ENCODE results near the gene ACTG1. TPM values are rescaled to one million over a fixed set of nuclear protein-coding genes. Genes with fewer than 3 reads are reported as not detected.

The ACTG1 gene
- total RNA-seq, 1 donor from 2014 or later = 4,184 TPM

DNA sequence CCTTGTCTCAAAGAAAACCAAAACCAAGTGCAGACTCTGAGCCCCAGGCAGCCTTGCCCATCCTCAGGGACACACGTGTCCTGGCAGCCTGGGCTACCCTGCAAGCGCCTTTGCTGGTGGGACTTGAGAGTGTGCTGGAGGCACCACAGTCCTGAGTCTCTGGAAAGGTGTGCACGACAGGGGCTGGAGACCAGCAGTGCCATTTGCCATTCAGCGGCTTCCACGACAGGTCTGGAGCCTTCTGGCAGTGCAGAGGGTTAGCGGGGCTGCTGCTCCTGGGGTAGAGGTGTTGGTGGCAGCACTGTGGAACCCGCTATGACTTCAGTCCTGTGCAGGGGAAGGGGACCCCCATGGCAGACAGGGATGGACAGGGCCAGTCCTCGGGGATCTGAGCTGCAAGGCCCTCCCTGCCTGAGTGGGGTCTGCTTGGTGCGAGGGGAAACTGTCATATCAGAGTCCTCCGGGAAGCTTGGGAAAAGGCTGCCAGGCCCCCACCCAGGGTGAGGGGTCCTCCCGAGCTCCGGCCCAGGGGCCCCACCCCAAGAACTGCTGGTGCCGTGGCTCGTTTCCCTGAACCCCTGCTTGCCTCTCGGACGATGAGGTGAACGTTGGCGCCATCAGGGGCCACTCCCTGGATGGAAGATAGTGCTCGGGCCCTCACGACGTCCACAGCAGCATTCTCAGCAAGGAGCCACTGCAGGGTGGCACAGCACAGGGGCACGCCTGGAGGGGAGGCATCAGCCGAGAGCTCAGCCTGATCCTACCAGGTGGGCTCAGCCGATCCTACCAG is 32.8 kb upstream of the ACTG1 start:
- no peak for DNase-seq (ENCODE audit: low spot score)
- Mint-ChIP-seq H3K36me3 (ENCODE audit: low read depth, unreplicated experiment) (peaks cover 9% of the 10 kb centered on the region), H3K4me1 (ENCODE audit: unreplicated experiment) (peaks cover 4% of the 10 kb centered on the region), H3K9me3 (ENCODE audit: unreplicated experiment) (no peaks in the 10 kb centered on the region), H3K4me3 (ENCODE audit: unreplicated experiment) (no peak overlapping the region), H3K27me3 (ENCODE audit: unreplicated experiment) (peaks cover 8% of the 10 kb centered on the region), H3K27ac (ENCODE audit: unreplicated experiment) (no peak overlapping the region)
- TF ChIP-seq, protein P1, sequence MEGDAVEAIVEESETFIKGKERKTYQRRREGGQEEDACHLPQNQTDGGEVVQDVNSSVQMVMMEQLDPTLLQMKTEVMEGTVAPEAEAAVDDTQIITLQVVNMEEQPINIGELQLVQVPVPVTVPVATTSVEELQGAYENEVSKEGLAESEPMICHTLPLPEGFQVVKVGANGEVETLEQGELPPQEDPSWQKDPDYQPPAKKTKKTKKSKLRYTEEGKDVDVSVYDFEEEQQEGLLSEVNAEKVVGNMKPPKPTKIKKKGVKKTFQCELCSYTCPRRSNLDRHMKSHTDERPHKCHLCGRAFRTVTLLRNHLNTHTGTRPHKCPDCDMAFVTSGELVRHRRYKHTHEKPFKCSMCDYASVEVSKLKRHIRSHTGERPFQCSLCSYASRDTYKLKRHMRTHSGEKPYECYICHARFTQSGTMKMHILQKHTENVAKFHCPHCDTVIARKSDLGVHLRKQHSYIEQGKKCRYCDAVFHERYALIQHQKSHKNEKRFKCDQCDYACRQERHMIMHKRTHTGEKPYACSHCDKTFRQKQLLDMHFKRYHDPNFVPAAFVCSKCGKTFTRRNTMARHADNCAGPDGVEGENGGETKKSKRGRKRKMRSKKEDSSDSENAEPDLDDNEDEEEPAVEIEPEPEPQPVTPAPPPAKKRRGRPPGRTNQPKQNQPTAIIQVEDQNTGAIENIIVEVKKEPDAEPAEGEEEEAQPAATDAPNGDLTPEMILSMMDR (IDR thresholded peaks at IDR 0.05; ENCODE audit: unreplicated experiment) = no peak

DNA sequence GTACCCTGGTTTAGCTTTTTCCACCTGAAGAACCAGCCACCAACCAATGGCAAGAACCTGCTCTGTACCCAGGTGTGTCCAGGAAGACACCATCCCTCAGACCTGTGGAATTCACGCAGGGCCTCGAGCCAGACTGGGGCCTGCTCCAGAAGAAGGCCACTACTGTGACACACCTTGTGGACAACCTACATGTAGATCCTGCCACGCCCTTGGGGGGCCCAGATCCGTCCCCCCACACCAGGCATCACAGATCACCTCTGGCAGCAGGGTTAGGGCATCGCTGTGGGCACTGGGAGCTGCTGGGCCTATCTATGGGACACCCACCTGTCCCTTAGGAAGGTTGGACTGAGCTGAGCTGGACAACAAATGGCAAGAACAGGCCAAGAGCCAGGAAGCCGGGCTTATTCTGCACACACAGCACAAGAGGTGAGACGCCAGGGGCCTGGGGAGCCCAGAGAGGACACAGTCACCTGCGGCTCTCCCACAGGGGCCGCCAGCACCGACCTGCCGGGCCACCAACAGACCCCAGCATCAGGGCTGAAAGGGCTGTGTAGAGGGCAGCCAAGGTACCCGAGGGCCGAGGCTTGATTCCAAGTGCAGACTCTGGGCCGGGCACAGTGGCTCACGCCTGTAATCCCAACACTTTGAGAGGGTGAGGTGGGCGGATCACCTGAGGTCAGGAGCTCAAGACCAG is 31.8 kb upstream of the ACTG1 start:
- TF ChIP-seq, protein P1 (IDR thresholded peaks at IDR 0.05; ENCODE audit: unreplicated experiment) = no peak
- no peak for DNase-seq (ENCODE audit: low spot score)
- peaks cover 5% of the 10 kb centered on the region for H3K36me3 Mint-ChIP-seq (ENCODE audit: low read depth, unreplicated experiment)
- H3K4me1 Mint-ChIP-seq (ENCODE audit: unreplicated experiment) = no peaks in the 10 kb centered on the region
- H3K27me3 Mint-ChIP-seq (ENCODE audit: unreplicated experiment) = peaks cover 4% of the 10 kb centered on the region
- H3K27ac Mint-ChIP-seq (ENCODE audit: unreplicated experiment) = no peak overlapping the region
- H3K9me3 Mint-ChIP-seq (ENCODE audit: unreplicated experiment) = no peaks in the 10 kb centered on the region
- no peak overlapping the region for H3K4me3 Mint-ChIP-seq (ENCODE audit: unreplicated experiment)

DNA sequence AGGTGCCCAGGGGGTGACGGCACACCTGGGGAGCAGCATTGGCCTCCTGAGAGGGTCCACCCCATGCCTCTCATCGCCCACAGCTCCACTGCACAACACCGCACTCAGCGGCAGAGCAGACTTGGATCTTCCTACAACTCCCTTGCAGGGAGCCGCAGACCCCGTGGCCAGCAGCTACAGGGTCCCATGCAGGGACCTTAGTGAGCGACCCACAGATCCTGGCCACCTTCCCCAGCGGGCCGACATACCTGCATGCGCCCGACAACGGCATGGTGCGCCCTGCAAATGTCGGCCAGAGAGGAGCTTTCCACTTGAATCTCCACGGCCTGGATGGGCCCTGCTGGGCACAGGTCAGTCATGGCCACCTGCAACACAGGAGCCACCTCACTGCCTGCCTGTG is 31.2 kb upstream of the ACTG1 start:
- no peak for DNase-seq (ENCODE audit: low spot score)
- H3K4me1 Mint-ChIP-seq (ENCODE audit: unreplicated experiment) = no peaks in the 10 kb centered on the region
- no peak overlapping the region for H3K27ac Mint-ChIP-seq (ENCODE audit: unreplicated experiment)
- no peaks in the 10 kb centered on the region for H3K9me3 Mint-ChIP-seq (ENCODE audit: unreplicated experiment)
- TF ChIP-seq, protein P1 (IDR thresholded peaks at IDR 0.05; ENCODE audit: unreplicated experiment) = no peak
- H3K4me3 Mint-ChIP-seq (ENCODE audit: unreplicated experiment) = no peak overlapping the region
- peaks cover 3% of the 10 kb centered on the region for H3K27me3 Mint-ChIP-seq (ENCODE audit: unreplicated experiment)
- H3K36me3 Mint-ChIP-seq (ENCODE audit: low read depth, unreplicated experiment) = no peaks in the 10 kb centered on the region

DNA sequence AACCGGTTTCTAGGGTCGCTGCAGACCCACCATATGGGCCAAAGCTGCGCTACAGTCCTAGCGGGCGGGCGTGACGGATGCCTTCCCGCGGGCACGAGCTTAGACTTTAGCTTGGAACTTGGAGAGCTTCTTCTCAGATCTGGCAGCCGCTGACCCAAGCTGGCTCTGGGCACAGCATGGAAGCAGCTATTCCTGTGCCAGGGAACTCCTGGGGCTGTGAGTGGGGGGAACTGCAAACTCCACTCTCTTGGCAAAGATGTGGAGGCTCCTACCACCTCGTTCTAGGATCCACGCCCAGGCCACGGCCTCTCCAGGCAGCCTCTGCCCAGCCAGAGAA is 30.7 kb upstream of the ACTG1 start:
- Mint-ChIP-seq H3K36me3 (ENCODE audit: low read depth, unreplicated experiment) (no peaks in the 10 kb centered on the region), H3K4me1 (ENCODE audit: unreplicated experiment) (no peaks in the 10 kb centered on the region), H3K27me3 (ENCODE audit: unreplicated experiment) (peaks cover 3% of the 10 kb centered on the region), H3K4me3 (ENCODE audit: unreplicated experiment) (no peak overlapping the region), H3K27ac (ENCODE audit: unreplicated experiment) (no peak overlapping the region), H3K9me3 (ENCODE audit: unreplicated experiment) (no peaks in the 10 kb centered on the region)
- no peak for DNase-seq (ENCODE audit: low spot score)
- TF ChIP-seq, protein P1 (IDR thresholded peaks at IDR 0.05; ENCODE audit: unreplicated experiment) = no peak
